ENCODE data around the gene C3orf22. TPM values are rescaled to one million over a fixed set of nuclear protein-coding genes. Genes with fewer than 3 reads are reported as not detected.

Gene C3orf22
- total RNA-seq, 2 donors from 2014 or later, result not detected

GRCh38 chr3:126502656-126503055 lies 56.1 kb downstream of the C3orf22 start:
- intact Hi-C loops (cut with DNase I), result no loop called here
- ATAC-seq (no peak), DNase-seq (no peak)

GRCh38 chr3:126501736-126502135 lies 57.0 kb downstream of the C3orf22 start:
- DNase-seq, result no peak
- ATAC-seq, result peak in 1 of 2 donors; percentile 19

GRCh38 chr3:126501054-126501453 lies 57.7 kb downstream of the C3orf22 start:
- intact Hi-C loops (cut with DNase I), result no loop called here
- ATAC-seq (no peak), DNase-seq (no peak)

More at GRCh38 chr3:126501736-126502135, 57.0 kb downstream of the C3orf22 start:
- intact Hi-C loops (cut with DNase I), result no loop called here

GRCh38 chr3:126500016-126500415 lies 58.7 kb downstream of the C3orf22 start:
- no peak for ATAC-seq
- DNase-seq, result no peak
- intact Hi-C loops (cut with DNase I), result no loop called here

Other genes starting within 250 kb of the C3orf22 start
- 10 to 100 TPM; 23.8 to 32.4 TPM for gene KLF15, start 201.5 kb downstream of the C3orf22 start, total RNA-seq
- not detected for gene CFAP100, start 164.0 kb downstream of the C3orf22 start, total RNA-seq
- 10 to 100 TPM; 15.7 to 20.7 TPM for gene ZXDC, start 83.0 kb downstream of the C3orf22 start, total RNA-seq
- gene UROC1, start 41.2 kb downstream of the C3orf22 start, total RNA-seq, result not detected
- under 1 TPM; 0.60 to 0.74 TPM for gene CHST13, start 34.8 kb downstream of the C3orf22 start, total RNA-seq
- gene TXNRD3, start 96.2 kb upstream of the C3orf22 start, total RNA-seq, result 1 to 10 TPM; 4.0 to 7.3 TPM
- gene CHCHD6, start 145.3 kb upstream of the C3orf22 start, total RNA-seq, result 1 to 10 TPM; 7.8 to 7.9 TPM